Omental fat pad (tissue), 4 donors: ENCODE data around the gene PCTP. TPM values are rescaled to one million over a fixed set of nuclear protein-coding genes. Genes with fewer than 3 reads are reported as not detected.
A peak's percentile ranks its signal among the peaks of the same experiment; 100 is the strongest.

Experiments used
- ATAC-seq: fragments of 150-250 bp; one replicate; pipeline ENCODE4 v1.9.1; 2016; ENCODE audit warnings: mild to moderate bottlenecking, moderate library complexity; ENCODE audit not compliant: low FRiP score
- DNase-seq: peaks from one replicate; pipeline ENCODE4 v3.0.0-alpha.2; 2019; ENCODE audit warnings: low spot score
- total RNA-seq, 4 donors: library from RNA; depleted of rRNA; stranded (reverse); fragments of >200 nt; gene quantifications; one replicate each; pipeline ENCODE4 v1.1.0, GENCODE V29; 2016
- TF ChIP-seq, protein P1 (sequence below), 3 donors: fragments of 450-650 bp; IDR thresholded peaks; one replicate each; pipeline ENCODE4 v1.5.1; 2016 to 2017; ENCODE audit warnings: antibody characterized with exemption in 3 of 3, mild to moderate bottlenecking in 3 of 3, moderate library complexity in 2 of 3

PCTP gene
- total RNA-seq, 4 donors from 2014 or later, result 16.0 to 41.9 (median 25.0) TPM

DNA sequence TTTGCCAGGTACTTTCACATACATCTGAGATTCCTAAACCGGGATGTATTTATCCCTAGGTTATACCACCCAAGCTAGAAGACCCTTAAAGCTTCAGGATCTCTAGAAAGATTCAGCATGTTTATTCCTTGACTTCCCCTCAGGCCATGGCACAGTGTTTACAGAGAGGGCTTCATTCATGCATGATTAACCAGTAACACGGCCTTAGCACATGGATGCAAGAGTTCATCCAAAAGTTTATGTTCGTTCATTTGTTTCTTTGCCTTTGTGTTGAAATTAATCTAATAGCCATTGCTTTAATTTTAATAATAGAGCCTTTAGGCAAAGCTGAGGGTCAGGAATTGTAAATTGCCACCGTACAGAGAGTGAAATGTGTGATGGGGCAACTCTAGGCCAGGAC, 13.8 kb downstream of the PCTP start:
- TF ChIP-seq, protein P1, sequence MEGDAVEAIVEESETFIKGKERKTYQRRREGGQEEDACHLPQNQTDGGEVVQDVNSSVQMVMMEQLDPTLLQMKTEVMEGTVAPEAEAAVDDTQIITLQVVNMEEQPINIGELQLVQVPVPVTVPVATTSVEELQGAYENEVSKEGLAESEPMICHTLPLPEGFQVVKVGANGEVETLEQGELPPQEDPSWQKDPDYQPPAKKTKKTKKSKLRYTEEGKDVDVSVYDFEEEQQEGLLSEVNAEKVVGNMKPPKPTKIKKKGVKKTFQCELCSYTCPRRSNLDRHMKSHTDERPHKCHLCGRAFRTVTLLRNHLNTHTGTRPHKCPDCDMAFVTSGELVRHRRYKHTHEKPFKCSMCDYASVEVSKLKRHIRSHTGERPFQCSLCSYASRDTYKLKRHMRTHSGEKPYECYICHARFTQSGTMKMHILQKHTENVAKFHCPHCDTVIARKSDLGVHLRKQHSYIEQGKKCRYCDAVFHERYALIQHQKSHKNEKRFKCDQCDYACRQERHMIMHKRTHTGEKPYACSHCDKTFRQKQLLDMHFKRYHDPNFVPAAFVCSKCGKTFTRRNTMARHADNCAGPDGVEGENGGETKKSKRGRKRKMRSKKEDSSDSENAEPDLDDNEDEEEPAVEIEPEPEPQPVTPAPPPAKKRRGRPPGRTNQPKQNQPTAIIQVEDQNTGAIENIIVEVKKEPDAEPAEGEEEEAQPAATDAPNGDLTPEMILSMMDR (IDR thresholded peaks at IDR 0.05), result no peak
- ATAC-seq, result no peak
- DNase-seq, result no peak

DNA sequence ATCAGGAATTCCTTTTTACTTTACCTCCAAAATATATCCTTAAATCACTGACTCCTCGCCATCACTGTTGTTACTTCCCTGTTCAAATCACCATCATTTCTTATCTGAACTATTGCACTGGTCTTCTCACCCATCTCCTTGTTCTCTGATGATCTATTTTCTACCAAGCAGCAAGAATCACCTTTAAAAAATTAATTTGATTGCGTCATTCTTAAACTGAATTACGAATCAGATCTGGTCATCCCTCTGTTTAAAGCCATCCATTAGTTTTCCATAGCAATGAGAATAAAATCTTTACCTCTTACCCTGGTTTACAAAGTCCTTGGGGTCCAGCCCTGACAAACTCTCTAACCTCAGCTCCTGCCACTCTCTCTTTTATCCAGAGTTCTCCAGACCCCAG, 14.6 kb downstream of the PCTP start:
- ATAC-seq, result no peak
- TF ChIP-seq, protein P1 (IDR thresholded peaks at IDR 0.05), result no peak

DNA sequence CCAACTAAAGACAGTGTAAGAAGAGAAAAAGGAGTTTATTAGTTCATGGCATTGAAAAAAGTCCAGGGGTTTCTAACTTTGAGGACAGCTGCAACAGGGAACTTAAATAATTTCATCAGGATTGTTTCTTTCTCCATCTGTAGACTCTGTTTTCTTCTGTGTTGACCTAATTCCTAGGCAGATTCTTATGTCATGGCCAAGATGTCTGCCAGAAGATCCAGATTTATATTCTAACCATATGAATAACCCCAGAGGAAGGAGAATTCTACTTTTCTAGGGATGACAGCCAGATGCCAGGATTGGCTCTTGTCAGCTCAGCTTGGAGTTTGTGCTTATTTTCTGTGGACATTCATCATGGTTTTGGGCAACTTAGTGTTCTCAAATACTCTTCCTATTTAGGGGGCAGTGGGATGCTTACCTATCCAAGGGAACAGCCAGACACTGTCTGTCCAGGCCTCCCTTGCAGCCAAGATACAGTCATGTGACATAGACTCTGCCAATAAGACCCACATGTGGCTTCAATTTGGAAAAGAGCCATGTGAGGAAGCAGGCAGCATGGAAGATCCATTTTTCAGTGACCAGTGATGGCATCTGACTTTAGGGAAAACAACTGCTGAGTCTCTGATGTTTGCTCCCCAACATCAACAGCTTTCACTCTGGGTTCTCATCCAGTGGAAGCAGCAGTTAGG, 18.2 kb downstream of the PCTP start:
- ATAC-seq (peak; percentile 7), DNase-seq (no peak)
- TF ChIP-seq, protein P1 (IDR thresholded peaks at IDR 0.05), result no peak

More for the DNA sequence above, 14.6 kb downstream of the PCTP start:
- no peak for DNase-seq

DNA sequence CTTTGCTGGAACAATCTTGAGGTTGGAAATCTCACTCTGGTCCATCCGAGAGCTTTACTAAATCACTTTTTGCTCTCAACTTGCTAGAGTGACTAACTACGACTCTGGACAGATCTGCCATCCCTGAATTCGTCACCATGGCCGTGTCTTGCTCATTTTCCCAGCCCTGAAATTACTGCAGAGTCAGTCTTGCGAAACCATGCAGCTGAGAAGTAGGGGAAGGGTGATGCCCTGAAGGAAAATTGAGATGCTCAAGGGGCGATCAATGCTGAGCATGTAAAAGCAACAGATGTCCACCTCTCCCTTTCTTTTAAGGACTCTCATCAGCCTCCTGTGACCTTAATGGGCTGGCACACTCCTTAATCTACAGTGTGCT, 18.8 kb downstream of the PCTP start:
- DNase-seq, result no peak

DNA sequence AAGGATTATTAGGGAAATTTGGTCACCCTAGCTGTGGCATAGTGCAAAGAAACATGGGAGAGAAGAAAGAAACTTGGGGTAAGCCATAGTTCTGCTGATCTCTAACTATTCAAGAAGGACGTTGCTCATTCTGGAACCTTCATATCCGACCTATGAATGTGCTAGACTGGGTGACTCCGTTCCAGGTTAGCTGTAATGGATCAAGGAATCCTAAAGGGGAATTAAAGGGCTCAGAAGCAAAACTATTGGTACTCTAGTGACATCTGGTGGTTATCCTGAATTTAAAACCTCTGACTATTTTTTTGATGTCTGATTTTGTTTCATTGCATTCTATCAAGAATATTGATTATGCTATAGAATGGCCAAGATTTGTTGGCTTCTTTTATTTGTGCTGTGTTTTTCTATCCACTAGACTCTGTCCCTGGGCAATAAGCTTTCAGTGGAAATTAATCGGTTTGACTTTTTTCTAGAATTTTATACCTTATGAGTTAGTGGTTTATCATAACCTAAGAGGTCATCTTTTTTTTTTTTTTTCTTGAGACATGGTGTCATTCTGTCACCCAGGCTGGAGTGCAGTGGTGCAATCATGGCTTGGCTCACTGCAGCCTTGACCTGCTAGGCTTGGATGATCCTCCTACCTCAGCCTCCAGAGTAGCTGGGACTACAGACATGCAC, 19.5 kb downstream of the PCTP start:
- DNase-seq (no peak), ATAC-seq (peak; percentile 85)
- TF ChIP-seq, protein P1 (IDR thresholded peaks at IDR 0.05), result peak in 1 of 3 donors; percentile 6

More for the DNA sequence above, 18.8 kb downstream of the PCTP start:
- peak; percentile 52 for ATAC-seq
- TF ChIP-seq, protein P1 (IDR thresholded peaks at IDR 0.05), result no peak

DNA sequence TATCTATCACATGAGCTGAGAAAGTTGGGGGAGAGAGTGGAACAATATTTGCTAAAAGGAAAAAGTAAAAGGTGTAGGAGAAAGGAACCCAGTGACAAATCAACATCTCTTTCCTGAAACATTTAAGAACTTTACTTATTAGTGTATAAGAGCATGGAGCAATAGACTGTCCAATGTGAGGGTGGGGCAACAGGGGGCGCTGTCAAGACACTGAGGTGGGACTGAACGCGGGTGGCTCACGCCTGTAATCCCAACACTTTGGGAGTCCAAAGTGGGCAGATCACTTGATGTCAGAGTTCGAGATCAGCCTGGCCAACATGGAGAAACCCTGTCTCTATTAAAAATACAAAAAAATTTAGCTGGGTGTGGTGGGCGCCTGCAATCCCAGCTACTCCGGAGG, 21.2 kb downstream of the PCTP start:
- ATAC-seq (no peak), DNase-seq (no peak)
- TF ChIP-seq, protein P1 (IDR thresholded peaks at IDR 0.05), result no peak

DNA sequence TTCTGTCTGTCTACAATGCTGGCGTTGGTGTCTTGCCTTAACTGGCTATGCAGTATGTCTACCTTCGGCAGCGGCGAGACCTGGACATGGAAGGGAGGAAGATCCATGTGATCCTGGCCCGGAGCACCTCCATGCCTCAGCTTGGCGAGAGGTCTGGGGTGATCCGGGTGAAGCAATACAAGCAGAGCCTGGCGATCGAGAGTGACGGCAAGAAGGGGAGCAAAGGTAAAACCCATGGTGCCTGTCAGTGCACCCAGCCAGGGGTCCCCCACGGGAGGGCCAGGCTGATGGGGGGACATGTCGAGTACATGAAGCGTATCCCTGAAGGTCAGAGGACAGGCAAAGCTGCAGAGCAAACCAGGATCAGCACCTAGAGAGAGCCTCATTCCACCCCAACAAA, 22.8 kb downstream of the PCTP start:
- no peak for DNase-seq
- TF ChIP-seq, protein P1 (IDR thresholded peaks at IDR 0.05), result no peak
- no peak for ATAC-seq
